GM18505 (cell line): ENCODE measurements around the gene LIN7B.
A peak's percentile ranks its signal among the peaks of the same experiment; 100 is the strongest.
"Not testable (repeated sequence)": the region's sequence is repeated elsewhere in the genome, so short reads cannot be mapped to it uniquely, and the experiment has no call there.

Experiments
- ATAC-seq: cut with Tn5 transposase; IDR thresholded peaks from one replicate; pipeline ENCODE4 v1.9.1; 2021; ENCODE audit not compliant: unreplicated experiment
- POLR2A ChIP-seq: IDR thresholded peaks from 4 replicates; pipeline ENCODE4 v1.6.1; 2011; ENCODE audit warnings: borderline replicate concordance; ENCODE audit not compliant: insufficient read depth, insufficient read length; ENCODE audit errors: extremely low read depth

Gene LIN7B, protein sequence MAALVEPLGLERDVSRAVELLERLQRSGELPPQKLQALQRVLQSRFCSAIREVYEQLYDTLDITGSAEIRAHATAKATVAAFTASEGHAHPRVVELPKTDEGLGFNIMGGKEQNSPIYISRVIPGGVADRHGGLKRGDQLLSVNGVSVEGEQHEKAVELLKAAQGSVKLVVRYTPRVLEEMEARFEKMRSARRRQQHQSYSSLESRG

DNA sequence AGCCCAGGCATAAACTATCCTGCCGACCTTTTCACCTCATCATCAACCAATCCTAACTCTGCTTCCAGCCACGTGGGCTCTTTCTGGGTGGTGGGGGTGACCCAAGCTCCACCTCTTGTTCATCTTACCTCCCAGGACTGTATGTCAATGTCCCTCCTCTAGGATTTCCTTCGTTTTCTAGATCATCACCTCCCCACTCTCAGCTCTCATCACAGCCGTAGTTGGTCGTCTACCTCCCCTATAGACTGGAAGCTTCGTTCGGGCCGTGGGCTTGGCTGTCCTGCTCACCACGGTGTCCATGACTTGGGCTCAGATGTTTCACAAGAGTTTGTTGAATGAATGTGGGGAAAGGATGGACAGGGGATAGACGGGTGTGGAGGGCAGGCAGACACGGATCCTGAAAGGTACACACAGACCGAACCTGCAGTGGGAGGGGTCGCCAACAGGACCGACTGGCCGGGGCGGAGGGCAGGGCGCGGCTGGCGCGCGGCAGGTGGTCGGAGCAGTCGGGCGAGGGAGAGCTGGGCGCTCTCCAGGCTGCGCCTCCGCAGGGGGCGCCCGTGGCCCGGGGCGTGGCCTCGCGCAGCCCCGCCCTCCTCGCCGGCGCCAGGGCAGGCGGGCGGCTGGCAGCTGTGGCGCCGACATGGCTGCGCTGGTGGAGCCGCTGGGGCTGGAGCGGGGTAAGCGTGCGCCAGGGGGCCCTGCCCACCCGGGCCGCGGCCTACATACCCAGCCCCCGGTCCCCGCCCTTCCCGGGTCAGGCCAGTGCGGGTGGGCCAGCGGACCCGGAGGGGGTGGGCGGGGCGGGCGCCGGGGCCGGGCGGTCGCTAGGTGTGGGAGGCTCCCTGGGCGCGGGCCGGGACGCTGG, at the start of gene LIN7B:
Gene LIN7B (plus strand): TSS at position 609 of the 868 bp plus-strand sequence. CDS start 35 bp downstream, at position 644.
- TF ChIP-seq POLR2A, result peak; percentile 52

DNA sequence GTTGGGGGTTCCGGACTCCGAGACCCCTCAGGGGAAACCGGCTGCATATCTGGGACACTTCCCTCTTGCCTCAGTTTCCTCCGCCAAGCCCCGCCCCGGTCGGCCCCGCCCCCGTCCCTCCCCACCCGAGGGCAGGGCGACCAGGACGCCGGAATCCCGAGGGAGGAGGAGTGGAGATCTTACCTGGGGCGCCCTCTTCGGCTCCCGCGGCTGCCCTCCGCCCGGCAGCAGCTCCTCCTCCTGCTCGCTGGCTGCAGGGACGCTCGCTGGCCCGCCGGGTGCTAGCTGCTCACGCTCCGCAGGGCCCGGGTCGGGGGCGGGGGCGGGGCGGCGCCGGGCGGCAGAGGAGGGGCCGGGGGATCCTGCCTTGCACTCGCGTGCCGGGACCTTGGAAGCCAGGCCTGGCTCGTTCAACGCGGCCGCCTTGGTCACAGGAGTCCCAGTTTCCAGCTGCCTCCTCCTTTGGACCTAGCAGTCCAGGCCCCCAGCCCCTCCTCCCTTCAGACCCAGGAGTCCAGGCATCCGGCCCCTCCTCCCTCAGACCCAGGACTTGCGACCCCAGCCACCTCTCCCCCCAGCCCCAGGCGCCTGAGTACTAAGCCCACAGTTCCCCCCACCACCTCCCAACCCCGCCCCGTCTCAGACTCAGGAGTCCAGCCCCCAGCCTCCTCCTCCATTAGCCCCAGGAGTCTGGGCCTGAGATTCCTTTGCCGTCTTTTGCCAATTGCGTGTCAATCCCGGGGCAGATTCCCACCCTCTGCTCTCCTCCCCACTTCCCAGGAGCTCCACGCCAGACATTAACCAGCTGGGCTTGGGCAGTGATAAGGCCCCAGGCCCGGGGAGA, 49.2 kb upstream of the LIN7B start, which contains the start of gene NTF4:
Gene NTF4 (minus strand): TSS at position 51 of the 844 bp plus-strand sequence. CDS start 2,821 bp downstream, outside the sequence.
- no peak for TF ChIP-seq POLR2A
- no peak for ATAC-seq

More for the DNA sequence above, at the start of gene LIN7B:
- peak; percentile 46 for ATAC-seq

DNA sequence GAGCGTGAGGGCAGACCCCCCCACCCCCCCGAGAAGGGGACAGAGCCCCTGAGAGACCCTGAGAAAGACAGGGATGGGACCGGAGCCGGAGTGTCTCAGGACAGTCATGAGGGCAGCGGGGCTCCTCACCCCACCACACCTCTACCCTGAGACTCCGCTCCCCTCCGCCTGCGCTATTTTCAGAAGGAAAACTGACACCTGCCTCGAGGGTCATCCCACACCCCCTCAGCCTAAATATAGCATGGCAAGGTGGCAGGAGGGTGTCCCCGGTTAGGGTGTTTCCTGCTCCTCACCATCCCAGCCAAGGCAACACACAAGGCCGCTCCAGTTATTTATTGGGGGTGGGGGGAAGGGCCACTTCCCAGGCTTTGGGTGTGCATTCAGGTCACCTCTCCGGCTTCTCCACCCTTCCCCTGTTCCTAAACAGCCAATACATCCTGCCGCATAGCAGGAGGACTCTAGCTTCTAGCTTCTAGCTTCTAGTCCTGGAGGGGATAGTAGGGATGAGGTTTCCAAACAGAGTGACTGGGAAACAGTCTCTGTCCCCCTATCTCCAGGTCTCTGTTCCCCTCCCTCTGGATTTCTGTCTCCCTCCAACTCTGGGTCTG, 48.2 kb upstream of the LIN7B start:
- ATAC-seq, result no peak
- TF ChIP-seq POLR2A, result no peak

DNA sequence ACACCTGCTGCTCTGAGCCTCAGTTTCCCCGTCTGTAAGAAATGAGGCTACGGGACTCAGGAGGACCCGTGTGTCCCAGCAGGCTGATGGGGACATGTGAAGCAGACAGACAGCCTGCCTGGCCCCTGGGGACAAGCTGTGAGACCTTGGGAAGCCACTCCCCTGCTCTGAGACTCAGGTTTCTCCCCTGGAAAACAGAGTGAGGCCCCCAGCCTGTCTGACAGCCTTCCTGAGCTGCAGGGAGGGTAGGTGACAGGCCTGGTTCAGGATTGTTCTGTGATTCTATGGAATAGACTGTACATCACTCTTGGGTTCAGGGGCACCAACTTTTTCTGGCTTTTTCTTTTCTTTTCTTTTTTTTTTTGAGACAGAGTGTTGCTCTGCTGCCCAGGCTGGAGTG, 46.6 kb upstream of the LIN7B start:
- no peak for TF ChIP-seq POLR2A
- ATAC-seq, result no peak

DNA sequence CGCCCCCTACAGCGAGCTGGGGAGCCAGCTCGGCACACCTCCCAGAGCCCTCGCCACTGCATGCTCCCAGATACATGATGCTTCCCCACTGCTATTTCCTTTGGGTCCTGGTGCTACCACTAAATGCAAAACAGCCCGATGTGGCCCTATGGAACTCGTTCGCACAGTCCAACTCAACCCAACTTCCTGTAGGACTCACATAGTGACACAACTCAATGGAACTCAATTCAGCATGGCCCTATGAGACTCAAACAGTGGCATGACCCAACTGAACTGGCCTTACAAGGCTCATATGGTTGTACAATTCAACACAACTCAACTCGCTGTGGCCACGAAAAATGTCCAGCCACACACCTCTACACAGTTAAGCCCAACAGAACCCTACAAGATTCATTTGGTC, 45.1 kb upstream of the LIN7B start:
- ATAC-seq, result no peak
- no peak for TF ChIP-seq POLR2A

DNA sequence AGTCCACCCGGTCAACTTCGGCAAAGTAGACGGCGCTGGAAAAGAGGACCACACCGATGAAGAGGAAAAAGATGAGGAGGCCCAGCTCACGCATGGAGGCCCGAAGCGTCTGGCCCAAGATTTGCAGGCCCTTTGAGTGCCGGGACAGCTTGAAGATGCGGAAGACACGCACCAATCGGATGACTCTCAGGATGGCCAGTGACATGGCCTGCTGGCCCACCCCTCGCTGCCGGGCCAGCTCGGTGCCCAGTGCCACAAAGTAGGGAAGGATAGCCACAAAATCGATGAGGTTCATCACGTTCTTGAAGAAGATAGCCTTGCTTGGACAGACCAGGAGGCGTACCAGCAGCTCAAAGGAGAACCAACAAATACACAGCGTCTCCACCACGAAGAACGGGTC, 43.8 kb upstream of the LIN7B start:
- no peak for ATAC-seq
- TF ChIP-seq POLR2A, result no peak

DNA sequence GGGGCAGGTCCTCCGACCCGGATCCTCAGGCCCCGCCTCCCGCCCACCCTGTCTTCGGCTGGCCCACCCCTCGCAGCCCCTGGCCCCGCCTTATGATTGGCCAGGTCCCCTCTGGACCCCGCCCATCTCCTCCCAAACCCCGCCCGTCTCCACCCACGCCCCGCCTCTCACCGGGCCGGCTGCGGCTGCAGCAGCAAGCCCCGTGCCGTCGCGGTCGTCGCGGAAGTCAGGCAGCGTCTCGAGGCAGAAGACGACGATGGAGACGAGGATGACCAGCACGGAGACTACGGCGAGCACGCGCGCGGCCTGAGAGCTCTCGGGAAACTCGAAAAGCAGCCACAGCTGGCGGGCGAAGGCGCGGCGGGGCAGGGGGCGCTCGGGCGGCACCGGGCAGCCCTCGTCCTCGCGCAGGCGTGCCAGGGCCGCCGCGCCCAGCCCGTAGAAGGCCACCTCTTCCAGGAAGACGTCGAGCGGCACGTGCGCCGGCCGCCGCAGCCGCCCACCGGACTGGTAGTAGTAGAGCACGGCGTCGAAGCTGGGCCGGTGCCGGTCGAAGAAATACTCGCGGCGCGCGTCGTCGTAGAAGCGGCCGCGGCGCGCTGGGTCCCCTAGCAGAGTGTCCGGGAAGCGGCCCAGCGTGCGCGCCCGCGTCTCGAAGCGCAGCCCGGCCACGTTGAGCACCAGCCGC, 42.2 kb upstream of the LIN7B start:
- no peak for TF ChIP-seq POLR2A
- ATAC-seq, result no peak

DNA sequence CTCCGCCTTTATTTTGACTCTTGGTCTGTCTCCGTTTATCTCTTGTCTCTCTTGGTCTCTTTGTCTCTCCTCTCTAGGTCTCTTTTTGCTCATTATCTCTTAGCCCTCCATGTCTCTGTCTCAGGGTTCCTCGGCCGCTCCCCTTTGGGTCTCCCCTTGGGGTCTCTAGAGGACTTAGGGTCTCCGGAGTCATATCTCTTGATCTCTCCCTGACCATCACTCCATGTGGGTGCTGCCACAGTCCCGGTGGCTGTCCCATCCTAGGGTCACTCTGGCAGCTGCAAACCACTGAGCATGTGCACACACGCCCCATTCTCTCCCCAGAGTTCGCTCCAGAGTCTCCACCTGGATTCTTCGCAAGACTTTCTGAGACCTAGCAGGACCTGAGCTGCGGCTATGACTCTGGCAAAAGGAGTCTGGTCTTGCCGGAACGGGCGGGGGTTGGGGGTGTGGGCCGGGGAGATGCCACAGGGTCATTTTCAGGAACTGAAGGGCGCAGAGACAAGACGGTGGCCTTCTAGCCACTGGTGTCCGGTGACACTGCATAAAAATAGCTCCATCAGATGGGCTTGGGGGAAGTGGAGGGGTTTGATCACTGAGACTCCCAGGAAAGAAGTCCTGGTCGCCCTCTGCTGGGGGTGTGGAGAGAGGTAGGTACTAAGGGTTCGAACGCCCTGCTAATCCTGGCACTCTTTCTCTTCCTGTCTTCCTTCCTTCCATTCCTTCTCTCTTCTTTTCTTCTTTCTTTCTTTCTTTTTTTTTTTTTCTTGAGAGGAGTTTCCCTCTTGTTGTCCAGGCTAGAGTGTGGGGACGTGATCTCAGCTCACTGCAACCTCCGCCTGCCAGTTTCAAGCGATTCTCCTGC, 40.4 kb upstream of the LIN7B start:
- no peak for TF ChIP-seq POLR2A
- no peak for ATAC-seq

DNA sequence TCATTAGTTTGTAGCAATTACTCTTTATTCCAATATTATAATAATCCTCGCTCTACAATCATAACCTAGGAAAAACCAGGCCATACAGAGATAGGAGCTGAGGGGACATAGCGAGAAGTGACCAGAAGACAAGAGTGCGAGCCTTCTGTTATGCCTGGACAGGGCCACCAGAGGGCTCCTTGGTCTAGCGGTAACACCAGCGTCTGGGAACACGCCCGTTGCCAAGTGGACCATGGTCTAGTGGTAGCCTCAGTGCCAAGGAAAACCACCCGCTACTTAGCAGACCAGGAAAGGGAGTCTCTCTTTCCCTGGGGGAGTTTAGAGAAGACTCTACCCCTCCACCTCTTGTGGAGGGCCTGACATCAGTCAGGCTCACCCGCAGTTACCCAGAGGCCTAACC, 39.3 kb upstream of the LIN7B start:
- not testable (repeated sequence) for ATAC-seq

DNA sequence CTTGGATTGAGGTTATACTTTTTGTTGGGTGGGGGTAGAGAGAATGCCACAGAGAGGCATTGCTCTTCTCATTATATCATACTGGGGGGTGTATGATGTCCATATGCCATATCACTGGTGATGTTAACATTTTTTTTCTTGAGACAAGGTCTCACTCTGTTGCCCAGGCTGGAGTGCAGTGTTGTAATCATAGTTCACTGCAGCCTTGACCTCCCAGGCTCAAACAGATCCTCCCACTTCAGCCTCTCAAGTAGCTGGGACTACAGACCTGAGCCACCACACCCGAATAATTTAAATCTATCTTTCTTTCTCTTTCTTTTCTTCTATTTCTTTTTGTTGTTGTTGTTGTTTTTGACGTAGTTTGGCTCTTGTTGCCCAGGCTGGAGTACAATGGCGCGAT, 33.8 kb upstream of the LIN7B start:
- no peak for TF ChIP-seq POLR2A
- no peak for ATAC-seq

DNA sequence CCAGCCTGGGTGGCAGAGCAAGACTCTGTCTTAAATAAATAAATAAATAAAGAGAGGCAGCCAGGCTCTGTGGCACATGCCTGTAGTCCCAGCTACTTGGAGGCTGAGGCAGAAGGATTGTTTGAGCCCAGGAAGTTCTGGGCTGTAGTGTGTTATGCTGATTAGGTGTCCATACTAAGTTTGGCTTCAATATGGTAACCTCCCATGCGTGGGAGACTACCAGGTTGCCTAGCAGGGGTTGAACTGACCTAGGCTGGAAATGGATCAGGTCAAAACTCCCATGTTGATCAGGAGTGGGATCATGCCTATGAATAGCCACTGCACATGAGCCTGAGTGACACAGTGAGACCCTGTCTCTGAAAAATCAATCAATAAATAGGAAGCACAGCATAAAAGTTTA, 32.9 kb upstream of the LIN7B start:
- ATAC-seq, result no peak
- TF ChIP-seq POLR2A, result no peak
